ENCODE measurements around the gene NAA10.

- TF ChIP-seq CTCF (IDR thresholded peaks at IDR 0.05) = no peak
- TF ChIP-seq POLR2A (IDR thresholded peaks at IDR 0.05) = no peak
Observed at GRCh38 chrX:153960786-153961185, 25.9 kb upstream of the NAA10 start.

All from body of pancreas (tissue), 4 donors.